H9 (cell line): ENCODE results near the gene HOXC11. TPM values are rescaled to one million over a fixed set of nuclear protein-coding genes. Genes with fewer than 3 reads are reported as not detected.

Experiments
- DNase-seq: peaks from one replicate; pipeline ENCODE4 v3.0.0-alpha.2; 2017
- H2AFZ ChIP-seq: one replicate; pipeline ENCODE4 v1.6.1; 2013; ENCODE audit warnings: mild to moderate bottlenecking, low read length, control low read depth, moderate library complexity
- H2AK5ac ChIP-seq: 2 replicates; pipeline ENCODE4 v1.6.1; 2013; ENCODE audit warnings: low read length, control low read depth, mixed read lengths; ENCODE audit not compliant: insufficient read length
- H2BK120ac ChIP-seq: one replicate; pipeline ENCODE4 v1.6.1; 2013; ENCODE audit warnings: low read depth, mild to moderate bottlenecking, low read length, control low read depth, inconsistent platforms; ENCODE audit not compliant: poor library complexity, severe bottlenecking
- H2BK12ac ChIP-seq: 2 replicates; pipeline ENCODE4 v1.6.1; 2013; ENCODE audit warnings: low read length, control low read depth, mixed read lengths, low read depth; ENCODE audit not compliant: insufficient read length
- H2BK15ac ChIP-seq: 2 replicates; pipeline ENCODE4 v1.6.1; 2013; ENCODE audit warnings: low read depth, low read length, control low read depth
- H2BK20ac ChIP-seq: one replicate; pipeline ENCODE4 v1.6.1; 2013; ENCODE audit warnings: low read depth, mild to moderate bottlenecking, low read length, control low read depth, inconsistent platforms; ENCODE audit not compliant: poor library complexity, severe bottlenecking
- H2BK5ac ChIP-seq: 2 replicates; pipeline ENCODE4 v1.6.1; 2013; ENCODE audit warnings: low read length, control low read depth, mixed read lengths; ENCODE audit not compliant: insufficient read length
- H3K14ac ChIP-seq: 2 replicates; pipeline ENCODE4 v1.6.1; 2013; ENCODE audit warnings: low read length, control low read depth; ENCODE audit not compliant: insufficient read depth
- H3K18ac ChIP-seq: 2 replicates; pipeline ENCODE4 v1.6.1; 2013; ENCODE audit warnings: low read depth, mild to moderate bottlenecking, mixed read lengths, low read length, control low read depth; ENCODE audit not compliant: insufficient read length
- H3K23ac ChIP-seq: 2 replicates; pipeline ENCODE4 v1.6.1; 2013; ENCODE audit warnings: low read length, control low read depth, mixed read lengths, low read depth; ENCODE audit not compliant: insufficient read length
- H3K23me2 ChIP-seq: 2 replicates; pipeline ENCODE4 v1.6.1; 2013; ENCODE audit warnings: low read depth, mild to moderate bottlenecking, mixed read lengths, low read length, control low read depth; ENCODE audit not compliant: insufficient read length, poor library complexity, severe bottlenecking
- H3K27ac ChIP-seq: 2 replicates; pipeline ENCODE4 v1.5.1; 2013; ENCODE audit warnings: low read length, control low read depth, mixed read lengths, low read depth; ENCODE audit not compliant: insufficient read length
- H3K27me3 ChIP-seq: 2 replicates; pipeline ENCODE4 v1.6.1; 2013; ENCODE audit warnings: low read length, control low read depth, inconsistent platforms; ENCODE audit not compliant: insufficient read depth
- H3K4ac ChIP-seq: 2 replicates; pipeline ENCODE4 v1.6.1; 2013; ENCODE audit warnings: low read depth, mild to moderate bottlenecking, control low read depth, inconsistent platforms, low read length, moderate library complexity
- H3K4me1 ChIP-seq: 2 replicates; pipeline ENCODE4 v1.6.1; 2013; ENCODE audit warnings: low read length, control low read depth, inconsistent platforms; ENCODE audit not compliant: insufficient read depth
- H3K4me2 ChIP-seq: 2 replicates; pipeline ENCODE4 v1.6.1; 2013; ENCODE audit warnings: low read length, control low read depth, mixed read lengths; ENCODE audit not compliant: insufficient read length, insufficient read depth
- H3K56ac ChIP-seq: 2 replicates; pipeline ENCODE4 v1.6.1; 2013; ENCODE audit warnings: low read depth, mild to moderate bottlenecking, mixed read lengths, low read length, control low read depth; ENCODE audit not compliant: insufficient read length
- H3K79me1 ChIP-seq: 2 replicates; pipeline ENCODE4 v1.6.1; 2013; ENCODE audit warnings: low read depth, mild to moderate bottlenecking, moderate library complexity, low read length, control low read depth, inconsistent platforms; ENCODE audit not compliant: insufficient read depth, poor library complexity, severe bottlenecking
- H3K79me2 ChIP-seq: 2 replicates; pipeline ENCODE4 v1.6.1; 2013; ENCODE audit warnings: low read length, control low read depth, inconsistent platforms; ENCODE audit not compliant: insufficient read depth
- H3K9ac ChIP-seq: 2 replicates; pipeline ENCODE4 v1.6.1; 2013; ENCODE audit warnings: low read length, control low read depth, mixed read lengths; ENCODE audit not compliant: insufficient read length; ENCODE audit errors: extremely low read depth
- H3K9me3 ChIP-seq: one replicate; pipeline ENCODE4 v1.6.1; 2013; ENCODE audit warnings: low read depth, low read length, inconsistent platforms; ENCODE audit not compliant: control insufficient read depth
- H3T11ph ChIP-seq: one replicate; pipeline ENCODE4 v1.6.1; 2013; ENCODE audit warnings: mild to moderate bottlenecking, low read length, control low read depth, inconsistent platforms
- H4K20me1 ChIP-seq: one replicate; pipeline ENCODE4 v1.6.1; 2013; ENCODE audit not compliant: control insufficient read depth, insufficient read length, insufficient read depth
- H4K5ac ChIP-seq: 2 replicates; pipeline ENCODE4 v1.6.1; 2013; ENCODE audit warnings: low read depth, mild to moderate bottlenecking, mixed read lengths, low read length, control low read depth; ENCODE audit not compliant: insufficient read length
- H4K8ac ChIP-seq: replicated peaks from 2 replicates; pipeline ENCODE4 v1.6.1; 2013; ENCODE audit warnings: low read length, control low read depth, mixed read lengths, low read depth; ENCODE audit not compliant: insufficient read length
- H4K91ac ChIP-seq: 2 replicates; pipeline ENCODE4 v1.6.1; 2013; ENCODE audit warnings: low read depth, mild to moderate bottlenecking, moderate library complexity, mixed read lengths, low read length, control low read depth; ENCODE audit not compliant: insufficient read length
- H3K27ac Mint-ChIP-seq, 3 experiments: 2 replicates in 2 of 3; 3 replicates in 1 of 3; pipeline ENCODE4 v1.8.0; 2020 to 2021; ENCODE audit warnings: mixed read lengths in 3 of 3, mild to moderate bottlenecking in 1 of 3, moderate library complexity in 1 of 3
- H3K27me3 Mint-ChIP-seq: 2 replicates; pipeline ENCODE4 v1.8.0; 2021; ENCODE audit warnings: low read depth, mild to moderate bottlenecking, moderate library complexity, mixed read lengths
- H3K36me3 Mint-ChIP-seq, 3 experiments: 2 replicates in 2 of 3; 3 replicates in 1 of 3; pipeline ENCODE4 v1.8.0; 2020 to 2021; ENCODE audit warnings: low read depth in 3 of 3, mixed read lengths in 3 of 3; ENCODE audit not compliant: insufficient read depth in 1 of 3
- H3K4me1 Mint-ChIP-seq, 2 experiments: 2 replicates each; pipeline ENCODE4 v1.8.0; 2020; ENCODE audit warnings: mixed read lengths in 2 of 2
- H3K4me3 Mint-ChIP-seq, 2 experiments: 2 replicates in 1 of 2; 3 replicates in 1 of 2; pipeline ENCODE4 v1.8.0; 2020 to 2021; ENCODE audit warnings: mild to moderate bottlenecking in 2 of 2, mixed read lengths in 2 of 2, moderate library complexity in 1 of 2
- H3K9me3 Mint-ChIP-seq, 2 experiments: 2 replicates in 1 of 2; 3 replicates in 1 of 2; pipeline ENCODE4 v1.8.0; 2020; ENCODE audit warnings: mild to moderate bottlenecking in 2 of 2, mixed read lengths in 2 of 2, moderate library complexity in 1 of 2
- WGBS: extraction: QIAGEN DNeasy Blood & Tissue Kit; methylation state at CpG from one replicate; pipeline ENCODE4 v1.1.7; 2013; ENCODE audit warnings: missing lambda C conversion rate, low lambda C conversion rate, mixed read lengths; ENCODE audit not compliant: insufficient read length; ENCODE audit errors: extremely low coverage; 5-methylcytosine and 5-hydroxymethylcytosine counted together
- total RNA-seq: library from RNA; stranded (reverse); gene quantifications from 2 replicates; pipeline ENCODE4 v1.2.1, GENCODE V29; 2021
- TF ChIP-seq, protein P1 (sequence below): fragments of 200-600 bp; sonication (generic); conservative IDR thresholded peaks from 3 replicates; pipeline ENCODE4 v1.8.0; 2021; ENCODE audit warnings: antibody characterized with exemption, mild to moderate bottlenecking

Gene HOXC11
- total RNA-seq, 1 experiment from 2014 or later, result not detected

- H3K4me3 Mint-ChIP-seq, result no peak overlapping the region; a peak in 1 of 5 replicates
These were observed 30.7 kb downstream of the HOXC11 start for GRCh38 chr12:54003625-54004024.

More at GRCh38 chr12:54003625-54004024, 30.7 kb downstream of the HOXC11 start:
- Histone ChIP-seq H2BK15ac (no peak overlapping the region), H3K56ac (no peak overlapping the region), H3K18ac (no peak overlapping the region), H3K23me2 (no peaks in the 10 kb centered on the region), H3K4ac (no peak overlapping the region), H2BK5ac (no peak overlapping the region), H3K79me2 (no peaks in the 10 kb centered on the region), H2BK12ac (no peak overlapping the region), H3K9me3 (no peaks in the 10 kb centered on the region), H3K14ac (no peak overlapping the region), H3K4me2 (no peak overlapping the region), H3T11ph (no peak overlapping the region), H4K5ac (no peak overlapping the region), H2AK5ac (no peak overlapping the region), H3K4me1 (no peaks in the 10 kb centered on the region), H3K79me1 (no peaks in the 10 kb centered on the region), H3K9ac (no peak overlapping the region), H3K23ac (no peak overlapping the region), H4K20me1 (no peaks in the 10 kb centered on the region), H2BK120ac (no peak overlapping the region), H3K27me3 (peaks cover 97% of the 10 kb centered on the region), H4K91ac (no peak overlapping the region), H3K27ac (no peak overlapping the region), H2BK20ac (no peak overlapping the region), H4K8ac (no peak overlapping the region), H2AFZ (no peak overlapping the region)
- TF ChIP-seq, protein P1, sequence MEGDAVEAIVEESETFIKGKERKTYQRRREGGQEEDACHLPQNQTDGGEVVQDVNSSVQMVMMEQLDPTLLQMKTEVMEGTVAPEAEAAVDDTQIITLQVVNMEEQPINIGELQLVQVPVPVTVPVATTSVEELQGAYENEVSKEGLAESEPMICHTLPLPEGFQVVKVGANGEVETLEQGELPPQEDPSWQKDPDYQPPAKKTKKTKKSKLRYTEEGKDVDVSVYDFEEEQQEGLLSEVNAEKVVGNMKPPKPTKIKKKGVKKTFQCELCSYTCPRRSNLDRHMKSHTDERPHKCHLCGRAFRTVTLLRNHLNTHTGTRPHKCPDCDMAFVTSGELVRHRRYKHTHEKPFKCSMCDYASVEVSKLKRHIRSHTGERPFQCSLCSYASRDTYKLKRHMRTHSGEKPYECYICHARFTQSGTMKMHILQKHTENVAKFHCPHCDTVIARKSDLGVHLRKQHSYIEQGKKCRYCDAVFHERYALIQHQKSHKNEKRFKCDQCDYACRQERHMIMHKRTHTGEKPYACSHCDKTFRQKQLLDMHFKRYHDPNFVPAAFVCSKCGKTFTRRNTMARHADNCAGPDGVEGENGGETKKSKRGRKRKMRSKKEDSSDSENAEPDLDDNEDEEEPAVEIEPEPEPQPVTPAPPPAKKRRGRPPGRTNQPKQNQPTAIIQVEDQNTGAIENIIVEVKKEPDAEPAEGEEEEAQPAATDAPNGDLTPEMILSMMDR, result no peak
- no peak for DNase-seq
- Mint-ChIP-seq H3K36me3 (no peaks in the 10 kb centered on the region), H3K9me3 (peaks cover 4 to 9% of the 10 kb centered on the region in 2 experiments; a peak in 3 of 5 replicates), H3K27ac (no peak overlapping the region), H3K4me1 (peaks cover 4 to 10% of the 10 kb centered on the region in 2 experiments; a peak in 3 of 4 replicates), H3K27me3 (peaks cover 100% of the 10 kb centered on the region)
- WGBS, result no CpG with 5 or more reads among the region's 3 CpGs
